WERI-Rb-1 (cell line): ENCODE data around the gene DEFB112.
A peak's percentile ranks its signal among the peaks of the same experiment; 100 is the strongest.

Experiments used
- DNase-seq: peaks from one replicate; pipeline ENCODE4 v3.0.0-alpha.2; 2020
- H3K27ac ChIP-seq: fragments of 250-450 bp; sonication (Bioruptor Pico); 2 replicates; pipeline ENCODE4 v1.5.1; 2020; ENCODE audit warnings: mild to moderate bottlenecking, moderate library complexity
- H3K27me3 ChIP-seq: fragments of 250-450 bp; sonication (Bioruptor Pico); 2 replicates; pipeline ENCODE4 v1.5.1; 2021; ENCODE audit warnings: mild to moderate bottlenecking, low read depth, moderate library complexity; ENCODE audit not compliant: insufficient read depth, severe bottlenecking
- H3K36me3 ChIP-seq: fragments of 250-450 bp; sonication (Bioruptor Pico); 2 replicates; pipeline ENCODE4 v1.5.1; 2020; ENCODE audit warnings: mild to moderate bottlenecking, moderate library complexity
- H3K4me3 ChIP-seq: 2 replicates; pipeline ENCODE4 v1.5.1; 2011; ENCODE audit warnings: low read depth, mild to moderate bottlenecking, control low read depth, low read length
- H3K9me3 ChIP-seq: fragments of 250-450 bp; sonication (Bioruptor Pico); 2 replicates; pipeline ENCODE4 v1.5.1; 2021; ENCODE audit warnings: mild to moderate bottlenecking, moderate library complexity; ENCODE audit not compliant: severe bottlenecking
- TF ChIP-seq, protein P1 (sequence below): IDR thresholded peaks from 2 replicates; pipeline ENCODE4 v1.5.1; 2011; ENCODE audit warnings: low read depth, mild to moderate bottlenecking, control low read depth, inconsistent platforms, low read length

DEFB112 gene

GRCh38 chr6:50030777-50031562 is 18.8 kb downstream of the DEFB112 start:
- TF ChIP-seq, protein P1, sequence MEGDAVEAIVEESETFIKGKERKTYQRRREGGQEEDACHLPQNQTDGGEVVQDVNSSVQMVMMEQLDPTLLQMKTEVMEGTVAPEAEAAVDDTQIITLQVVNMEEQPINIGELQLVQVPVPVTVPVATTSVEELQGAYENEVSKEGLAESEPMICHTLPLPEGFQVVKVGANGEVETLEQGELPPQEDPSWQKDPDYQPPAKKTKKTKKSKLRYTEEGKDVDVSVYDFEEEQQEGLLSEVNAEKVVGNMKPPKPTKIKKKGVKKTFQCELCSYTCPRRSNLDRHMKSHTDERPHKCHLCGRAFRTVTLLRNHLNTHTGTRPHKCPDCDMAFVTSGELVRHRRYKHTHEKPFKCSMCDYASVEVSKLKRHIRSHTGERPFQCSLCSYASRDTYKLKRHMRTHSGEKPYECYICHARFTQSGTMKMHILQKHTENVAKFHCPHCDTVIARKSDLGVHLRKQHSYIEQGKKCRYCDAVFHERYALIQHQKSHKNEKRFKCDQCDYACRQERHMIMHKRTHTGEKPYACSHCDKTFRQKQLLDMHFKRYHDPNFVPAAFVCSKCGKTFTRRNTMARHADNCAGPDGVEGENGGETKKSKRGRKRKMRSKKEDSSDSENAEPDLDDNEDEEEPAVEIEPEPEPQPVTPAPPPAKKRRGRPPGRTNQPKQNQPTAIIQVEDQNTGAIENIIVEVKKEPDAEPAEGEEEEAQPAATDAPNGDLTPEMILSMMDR = peak; percentile 84
- no peaks in the 10 kb centered on the region for H3K36me3 ChIP-seq
- no peak overlapping the region for H3K27ac ChIP-seq
- H3K9me3 ChIP-seq = peaks cover 3% of the 10 kb centered on the region
- peak; percentile 82 for DNase-seq
- no peak overlapping the region for H3K4me3 ChIP-seq
- no peaks in the 10 kb centered on the region for H3K27me3 ChIP-seq

DNA sequence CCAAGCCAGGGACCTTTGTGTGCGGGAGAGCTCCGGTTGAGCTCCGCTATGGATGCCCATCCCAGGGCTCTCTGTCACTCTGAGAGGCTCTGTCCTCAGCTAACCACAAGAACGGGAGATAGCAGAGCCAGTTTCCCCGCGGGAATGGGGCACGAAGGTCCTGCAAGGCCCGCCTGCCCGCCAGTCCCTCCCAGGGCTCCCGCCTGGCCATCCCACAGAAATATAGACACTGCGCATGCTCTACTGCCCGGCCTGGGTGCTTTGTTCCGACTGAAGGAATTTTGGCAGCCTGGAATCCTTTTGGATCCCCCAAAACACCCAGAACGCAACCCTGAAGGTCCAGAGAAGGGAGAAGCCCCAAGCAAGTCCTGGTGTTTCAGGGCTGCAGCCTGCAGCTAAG is 19.4 kb downstream of the DEFB112 start:
- Histone ChIP-seq H3K27me3 (no peaks in the 10 kb centered on the region), H3K4me3 (no peak overlapping the region), H3K36me3 (no peaks in the 10 kb centered on the region), H3K9me3 (peaks cover 3% of the 10 kb centered on the region), H3K27ac (no peak overlapping the region)
- TF ChIP-seq, protein P1 = no peak
- DNase-seq = no peak

DNA sequence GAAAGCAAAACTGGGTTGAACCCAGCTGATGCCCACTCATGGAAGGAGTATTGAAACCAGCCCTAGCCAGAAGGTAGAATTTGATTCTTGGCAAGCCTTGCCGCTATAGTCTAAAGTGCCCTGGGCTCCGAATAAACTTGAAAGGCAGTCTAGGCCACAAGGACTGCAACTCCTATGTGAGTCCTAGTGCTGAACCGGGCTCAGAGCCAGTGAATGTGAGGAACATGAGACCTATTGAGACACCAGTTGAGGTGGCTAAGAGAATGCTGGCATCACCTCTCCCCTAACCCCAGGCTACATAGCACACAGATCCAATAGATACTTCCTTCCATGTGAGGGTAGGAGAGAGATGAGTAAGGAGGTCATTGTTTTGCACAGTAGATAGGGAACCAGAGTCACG is 24.5 kb downstream of the DEFB112 start:
- H3K27ac ChIP-seq = no peak overlapping the region
- no peaks in the 10 kb centered on the region for H3K9me3 ChIP-seq
- H3K36me3 ChIP-seq = no peaks in the 10 kb centered on the region
- H3K27me3 ChIP-seq = no peaks in the 10 kb centered on the region
- no peak overlapping the region for H3K4me3 ChIP-seq
- TF ChIP-seq, protein P1 = no peak
- DNase-seq = no peak

- Histone ChIP-seq H3K27ac (no peak within 1 kb of the TSS), H3K27me3 (no peaks in the 10 kb centered on the region), H3K9me3 (no peaks in the 10 kb centered on the region), H3K4me3 (no peak within 1 kb of the TSS), H3K36me3 (no peaks in the 10 kb centered on the region)
- TF ChIP-seq, protein P1 = no peak
- DNase-seq = no peak
These were observed 27.8 kb downstream of the DEFB112 start, which contains the start of gene DEFB110 for GRCh38 chr6:50021894-50022293. Gene DEFB110 (minus strand): TSS chr6:50021994. CDS start chr6:50021935, 59 bp downstream.

DNA sequence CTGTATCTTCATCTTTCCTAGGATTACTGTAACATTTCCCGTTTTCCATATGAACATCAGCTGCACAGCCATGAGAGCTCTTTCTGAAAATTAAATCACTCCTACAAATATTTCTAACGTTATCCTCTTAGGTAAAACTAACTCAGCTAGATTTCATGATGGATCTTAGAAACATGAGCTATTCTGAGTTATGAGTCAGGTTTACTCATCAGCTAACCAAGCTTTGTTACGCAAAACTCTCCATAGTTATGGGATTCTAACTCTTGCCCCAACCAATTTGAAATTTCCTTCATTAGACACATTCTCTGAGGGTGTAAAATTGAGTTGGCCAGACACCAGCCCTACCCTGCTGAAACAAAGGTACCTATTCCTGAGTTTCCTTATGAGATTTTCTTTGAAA is 41.9 kb downstream of the DEFB112 start:
- H3K27me3 ChIP-seq = no peaks in the 10 kb centered on the region
- no peak overlapping the region for H3K4me3 ChIP-seq
- H3K27ac ChIP-seq = no peak overlapping the region
- no peak for DNase-seq
- no peaks in the 10 kb centered on the region for H3K9me3 ChIP-seq
- TF ChIP-seq, protein P1 = no peak
- no peaks in the 10 kb centered on the region for H3K36me3 ChIP-seq

DNA sequence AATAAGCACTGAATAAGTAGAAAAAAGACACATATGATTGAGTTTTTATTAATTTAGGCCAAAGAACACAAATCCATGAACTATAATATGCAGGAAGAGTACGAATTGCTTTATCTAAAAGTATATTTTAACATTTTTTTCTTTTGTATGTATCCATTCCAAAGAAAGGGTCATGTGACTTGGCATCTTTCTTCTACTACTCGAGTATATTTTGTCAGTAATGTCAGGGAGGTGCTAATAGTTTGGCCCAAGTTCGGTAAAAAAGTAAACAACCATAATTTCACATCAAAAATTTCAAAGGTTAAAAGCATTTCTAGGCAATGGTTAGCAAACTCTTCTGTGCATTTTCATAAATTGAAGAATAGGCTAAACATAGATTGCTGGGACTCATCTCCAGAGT is 46.6 kb downstream of the DEFB112 start:
- Histone ChIP-seq H3K27me3 (no peaks in the 10 kb centered on the region), H3K4me3 (no peak overlapping the region), H3K9me3 (no peaks in the 10 kb centered on the region), H3K27ac (no peak overlapping the region), H3K36me3 (no peaks in the 10 kb centered on the region)
- no peak for DNase-seq
- TF ChIP-seq, protein P1 = no peak
